ENCODE measurements around the gene PPP4C. TPM values are rescaled to one million over a fixed set of nuclear protein-coding genes. Genes with fewer than 3 reads are reported as not detected.

PPP4C gene
- total and polyA plus RNA-seq, 2 of the 8 experiments (the other 6 are each of a cell fraction or from before 2014, with no cell fraction given): 148 to 298 TPM

- 0 out of 4 replicates have a peak, but pooled peaks of 1 of the 3 experiments have one; percentile 1 for TF ChIP-seq CTCF (IDR thresholded peaks at IDR 0.05; ENCODE audit: control extremely low read depth in 1 of 3, insufficient read depth in 1 of 3, low read depth in 1 of 3, low read length in 3 of 3)
- no peak for TF ChIP-seq HDAC6 (IDR thresholded peaks at IDR 0.05; ENCODE audit: low read depth, low read length)
- peak; percentile 90 for TF ChIP-seq ASH2L (IDR thresholded peaks at IDR 0.05; ENCODE audit: low read length)
- TF ChIP-seq TAF1 (IDR thresholded peaks at IDR 0.05; ENCODE audit: low read depth, low read length): peak; percentile 84
- TF ChIP-seq CHD1 (IDR thresholded peaks at IDR 0.05; ENCODE audit: low read depth, low read length): no peak
- TF ChIP-seq TAF7 (optimal IDR thresholded peaks at IDR 0.05; ENCODE audit: borderline replicate concordance, low read depth, low read length): peak; percentile 71
- TF ChIP-seq CBX8 (IDR thresholded peaks at IDR 0.05; ENCODE audit: borderline replicate concordance, low read depth, low read length): no peak
- no peak for TF ChIP-seq JUN (IDR thresholded peaks at IDR 0.05; ENCODE audit: low read depth, low read length)
Observed at GRCh38 chr16:30075503-30076275, at the start of gene PPP4C (continued).
